ENCODE results near the gene ACE.

GRCh38 chr17:63454915-63455314 is 21.9 kb upstream of the ACE start:
- TF ChIP-seq CTCF (IDR thresholded peaks at IDR 0.05 in 4 of 5, conservative IDR thresholded peaks at IDR 0.05 in 1 of 5) (no peak), POLR2A (IDR thresholded peaks at IDR 0.05) (no peak)

Data from gastrocnemius medialis (tissue), 4 donors.